Progenitor cell of endocrine pancreas (in vitro differentiated cells): Measurements from ENCODE around the gene ITGB1. TPM values are rescaled to one million over a fixed set of nuclear protein-coding genes. Genes with fewer than 3 reads are reported as not detected.
A peak's percentile ranks its signal among the peaks of the same experiment; 100 is the strongest.
"Not testable (repeated sequence)": the region's sequence is repeated elsewhere in the genome, so short reads cannot be mapped to it uniquely, and the experiment has no call there.

ENCODE experiments used
- DNase-seq: peaks from one replicate; pipeline ENCODE4 v3.0.0; 2021; ENCODE audit warnings: low spot score; ENCODE audit not compliant: unreplicated experiment
- H3K27ac Mint-ChIP-seq: 2 replicates; pipeline ENCODE4 v1.8.0; 2021; ENCODE audit warnings: mild to moderate bottlenecking, moderate library complexity, mixed read lengths
- H3K27me3 Mint-ChIP-seq: 2 replicates; pipeline ENCODE4 v1.8.0; 2021; ENCODE audit warnings: mixed read lengths
- H3K36me3 Mint-ChIP-seq: 2 replicates; pipeline ENCODE4 v1.8.0; 2022; ENCODE audit warnings: mixed read lengths; ENCODE audit not compliant: insufficient read depth
- H3K4me1 Mint-ChIP-seq: 2 replicates; pipeline ENCODE4 v1.8.0; 2021; ENCODE audit warnings: low read depth, mixed read lengths
- H3K4me3 Mint-ChIP-seq: 2 replicates; pipeline ENCODE4 v1.8.0; 2021; ENCODE audit warnings: low read depth, mild to moderate bottlenecking, moderate library complexity, mixed read lengths
- H3K9me3 Mint-ChIP-seq: 2 replicates; pipeline ENCODE4 v1.8.0; 2021; ENCODE audit warnings: low read depth, mixed read lengths
- CTCF ChIP-seq: fragments of 200-600 bp; sonication (generic); IDR thresholded peaks from one replicate; pipeline ENCODE4 v1.5.0; 2021; ENCODE audit warnings: antibody characterized with exemption, mild to moderate bottlenecking; ENCODE audit not compliant: unreplicated experiment
- long read RNA-seq: library from polyadenylated mRNA; unstranded; transcript quantifications from one replicate; pipeline ENCODE4 v2.0.0, GENCODE V29; 2020
- total RNA-seq: library from RNA; stranded (reverse); gene quantifications from 2 replicates; pipeline ENCODE4 v1.2.1, GENCODE V29; 2021

The ITGB1 gene
- 382 and 384 TPM in 2 replicates for total RNA-seq
- long read RNA-seq, transcript ITGB1-201 (16 exons, 3,640 nt): major isoform, 530 of 782 reads
- long read RNA-seq, partial matches to known transcripts: 221 of 782 reads
- long read RNA-seq, other reads (novel, unspliced or antisense): 29 of 782 reads

GRCh38 chr10:32958085-32959005 is at the start of gene ITGB1:
TSS of gene ITGB1 (minus strand) at chr10:32958230. CDS start at chr10:32935558, 22,672 bp downstream.
- no peak for TF ChIP-seq CTCF
- DNase-seq: peak; percentile 97
- H3K36me3 Mint-ChIP-seq: peaks cover 1% of the 10 kb centered on the region
- no peaks in the 10 kb centered on the region for H3K9me3 Mint-ChIP-seq
- H3K4me1 Mint-ChIP-seq: peaks cover 58% of the 10 kb centered on the region
- H3K4me3 Mint-ChIP-seq: peak within 1 kb of the TSS; percentile 93
- no peaks in the 10 kb centered on the region for H3K27me3 Mint-ChIP-seq
- peak within 1 kb of the TSS; percentile 100 for H3K27ac Mint-ChIP-seq

GRCh38 chr10:33006342-33006887 is 48.4 kb upstream of the ITGB1 start:
- H3K27ac Mint-ChIP-seq: no peak overlapping the region
- peaks cover 20% of the 10 kb centered on the region for H3K4me1 Mint-ChIP-seq
- TF ChIP-seq CTCF: no peak
- no peaks in the 10 kb centered on the region for H3K9me3 Mint-ChIP-seq
- no peak overlapping the region for H3K4me3 Mint-ChIP-seq
- H3K27me3 Mint-ChIP-seq: peaks cover 4% of the 10 kb centered on the region
- H3K36me3 Mint-ChIP-seq: no peaks in the 10 kb centered on the region
- no peak for DNase-seq

- peak overlapping the region; percentile 56 for H3K4me3 Mint-ChIP-seq
- H3K27me3 Mint-ChIP-seq: peaks cover 4% of the 10 kb centered on the region
- no peaks in the 10 kb centered on the region for H3K36me3 Mint-ChIP-seq
- H3K4me1 Mint-ChIP-seq: peaks cover 20% of the 10 kb centered on the region
- H3K9me3 Mint-ChIP-seq: no peaks in the 10 kb centered on the region
- H3K27ac Mint-ChIP-seq: peak overlapping the region; percentile 34
- DNase-seq: peak; percentile 40
- no peak for TF ChIP-seq CTCF
Measured at GRCh38 chr10:33005322-33006301, 47.6 kb upstream of the ITGB1 start.

GRCh38 chr10:33001908-33002492 is 44.0 kb upstream of the ITGB1 start:
- H3K36me3 Mint-ChIP-seq: no peaks in the 10 kb centered on the region
- peaks cover 3% of the 10 kb centered on the region for H3K4me1 Mint-ChIP-seq
- H3K4me3 Mint-ChIP-seq: no peak overlapping the region
- no peak for TF ChIP-seq CTCF
- peaks cover 8% of the 10 kb centered on the region for H3K9me3 Mint-ChIP-seq
- no peaks in the 10 kb centered on the region for H3K27me3 Mint-ChIP-seq
- H3K27ac Mint-ChIP-seq: no peak overlapping the region
- DNase-seq: no peak

- H3K27ac Mint-ChIP-seq, DNase-seq, H3K9me3 Mint-ChIP-seq, H3K4me3 Mint-ChIP-seq, H3K4me1 Mint-ChIP-seq, H3K36me3 Mint-ChIP-seq, H3K27me3 Mint-ChIP-seq: not testable (repeated sequence)
Measured at GRCh38 chr10:32998060-32998581, 40.1 kb upstream of the ITGB1 start.
